Measurements from ENCODE around the gene TRIP13.

- TF ChIP-seq, protein P1, sequence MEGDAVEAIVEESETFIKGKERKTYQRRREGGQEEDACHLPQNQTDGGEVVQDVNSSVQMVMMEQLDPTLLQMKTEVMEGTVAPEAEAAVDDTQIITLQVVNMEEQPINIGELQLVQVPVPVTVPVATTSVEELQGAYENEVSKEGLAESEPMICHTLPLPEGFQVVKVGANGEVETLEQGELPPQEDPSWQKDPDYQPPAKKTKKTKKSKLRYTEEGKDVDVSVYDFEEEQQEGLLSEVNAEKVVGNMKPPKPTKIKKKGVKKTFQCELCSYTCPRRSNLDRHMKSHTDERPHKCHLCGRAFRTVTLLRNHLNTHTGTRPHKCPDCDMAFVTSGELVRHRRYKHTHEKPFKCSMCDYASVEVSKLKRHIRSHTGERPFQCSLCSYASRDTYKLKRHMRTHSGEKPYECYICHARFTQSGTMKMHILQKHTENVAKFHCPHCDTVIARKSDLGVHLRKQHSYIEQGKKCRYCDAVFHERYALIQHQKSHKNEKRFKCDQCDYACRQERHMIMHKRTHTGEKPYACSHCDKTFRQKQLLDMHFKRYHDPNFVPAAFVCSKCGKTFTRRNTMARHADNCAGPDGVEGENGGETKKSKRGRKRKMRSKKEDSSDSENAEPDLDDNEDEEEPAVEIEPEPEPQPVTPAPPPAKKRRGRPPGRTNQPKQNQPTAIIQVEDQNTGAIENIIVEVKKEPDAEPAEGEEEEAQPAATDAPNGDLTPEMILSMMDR (IDR thresholded peaks at IDR 0.05 in 2 of 3, conservative IDR thresholded peaks at IDR 0.05 in 1 of 3; ENCODE audit: control insufficient read depth in 2 of 3, extremely low read depth in 1 of 3, insufficient read depth in 1 of 3, low read depth in 3 of 3, low read length in 3 of 3), result no peak
- no peak for TF ChIP-seq JUNB (IDR thresholded peaks at IDR 0.05)
- TF ChIP-seq PML (IDR thresholded peaks at IDR 0.05; ENCODE audit: low read length), result no peak
- no peak; the same call in 1 of the 2 replicates for TF ChIP-seq POLR2A (IDR thresholded peaks at IDR 0.05; ENCODE audit: low read depth, low read length)
- no peak for TF ChIP-seq FOXK2 (IDR thresholded peaks at IDR 0.05)
- no peak for TF ChIP-seq HCFC1 (IDR thresholded peaks at IDR 0.05; ENCODE audit: low read length)
- TF ChIP-seq CREB1 (IDR thresholded peaks at IDR 0.05; ENCODE audit: low read depth), result no peak
Measured at GRCh38 chr5:870956-871355, 21.7 kb upstream of the TRIP13 start.

Data from GM12878 (cell line).